Measurements from ENCODE around the gene SLC9A9.

SLC9A9 gene

DNA sequence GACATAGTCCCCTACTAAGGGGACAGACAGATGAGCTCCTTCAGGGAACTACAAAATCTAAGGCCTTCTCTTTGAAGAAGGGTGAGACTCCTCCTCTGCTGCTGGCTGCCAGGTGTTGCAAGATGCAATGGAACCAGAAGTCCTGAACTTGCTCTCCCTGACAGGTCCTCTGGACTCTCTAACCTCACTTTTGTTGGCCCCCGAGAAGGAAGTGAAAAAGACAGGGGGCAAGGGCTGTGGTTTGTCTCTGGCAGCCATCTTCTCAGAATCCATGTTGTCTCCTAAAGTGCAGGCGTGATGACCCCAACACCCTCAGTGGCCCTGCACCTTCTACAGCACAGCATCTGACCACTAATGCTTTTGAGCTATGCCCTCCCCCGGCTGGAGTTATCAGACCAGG lies 436.2 kb downstream of the SLC9A9 start:
- no peak for DNase-seq (ENCODE audit: low read depth)

- no peak for DNase-seq (ENCODE audit: low read depth)
Measured at GRCh38 chr3:143410259-143410658, 438.0 kb downstream of the SLC9A9 start.

GRCh38 chr3:143408771-143409170 lies 439.5 kb downstream of the SLC9A9 start:
- DNase-seq (ENCODE audit: low read depth), result no peak

- DNase-seq (ENCODE audit: low read depth), result no peak
Measured at GRCh38 chr3:143402602-143403001, 445.7 kb downstream of the SLC9A9 start.

DNA sequence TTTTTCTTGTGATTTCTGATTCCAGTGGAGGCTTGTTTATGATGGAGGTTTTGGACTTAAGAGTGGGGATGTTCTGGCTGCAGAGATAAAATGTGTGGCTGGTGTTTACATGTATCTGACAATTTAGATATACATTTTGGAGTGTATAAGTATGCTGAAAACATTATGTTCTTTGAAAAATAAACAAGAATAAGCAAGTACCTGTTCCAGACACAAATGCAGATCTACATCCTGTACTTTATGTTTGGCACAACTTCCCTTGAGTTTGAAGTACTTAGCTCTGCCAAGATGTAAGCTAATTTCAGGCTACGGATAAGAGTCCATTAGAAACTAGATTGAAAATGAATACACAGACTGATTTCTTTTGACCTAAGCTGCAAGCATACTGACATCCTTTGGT lies 451.5 kb downstream of the SLC9A9 start:
- DNase-seq (ENCODE audit: low read depth), result no peak

DNA sequence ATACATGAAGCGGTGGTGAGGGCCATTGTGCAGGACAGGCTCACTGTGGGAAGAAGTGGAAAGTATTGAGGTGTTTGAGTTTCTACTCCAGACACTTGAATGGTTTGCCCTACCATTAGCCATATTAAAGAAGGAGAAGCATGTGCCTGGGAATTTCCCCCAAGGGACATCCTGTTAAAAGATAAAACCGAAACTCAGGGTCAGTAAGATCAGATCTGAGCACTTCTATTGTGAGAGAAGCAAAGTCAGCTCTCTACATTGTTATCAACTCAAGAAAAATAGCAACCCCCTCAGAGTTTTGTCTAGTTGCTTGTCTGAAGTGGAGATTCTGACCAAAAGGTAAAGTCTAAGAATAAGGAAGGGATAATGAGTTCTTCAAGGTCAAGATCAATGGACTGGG lies 458.9 kb downstream of the SLC9A9 start:
- no peak for DNase-seq (ENCODE audit: low read depth)

- DNase-seq (ENCODE audit: low read depth), result no peak
Measured at GRCh38 chr3:143387425-143387824, 460.8 kb downstream of the SLC9A9 start.

- DNase-seq (ENCODE audit: low read depth), result no peak
Measured at GRCh38 chr3:143384076-143384475, 464.2 kb downstream of the SLC9A9 start.

DNA sequence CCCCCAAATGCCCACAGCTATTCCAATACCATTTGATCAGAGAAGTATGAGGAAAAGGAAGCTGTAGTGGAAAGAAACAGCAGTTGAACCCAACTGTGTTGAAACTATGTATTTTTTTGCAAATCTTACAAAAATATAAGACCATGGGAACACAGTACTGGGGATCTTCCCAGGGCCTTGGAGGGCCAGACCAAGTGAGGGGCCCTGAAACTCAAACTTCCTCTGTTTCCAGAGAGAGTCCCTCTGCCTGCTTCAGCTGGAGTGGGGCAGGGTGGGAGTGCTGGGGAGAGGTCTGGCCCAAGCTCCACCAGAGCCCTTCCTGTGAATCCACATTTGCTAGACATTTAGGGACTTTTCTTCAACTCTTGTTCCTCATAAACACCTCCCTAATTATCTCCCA lies 464.8 kb downstream of the SLC9A9 start:
- DNase-seq (ENCODE audit: low read depth), result no peak

- DNase-seq (ENCODE audit: low read depth), result no peak
Measured at GRCh38 chr3:143382816-143383215, 465.5 kb downstream of the SLC9A9 start.

GRCh38 chr3:143380449-143380848 lies 467.8 kb downstream of the SLC9A9 start:
- no peak for DNase-seq (ENCODE audit: low read depth)

DNA sequence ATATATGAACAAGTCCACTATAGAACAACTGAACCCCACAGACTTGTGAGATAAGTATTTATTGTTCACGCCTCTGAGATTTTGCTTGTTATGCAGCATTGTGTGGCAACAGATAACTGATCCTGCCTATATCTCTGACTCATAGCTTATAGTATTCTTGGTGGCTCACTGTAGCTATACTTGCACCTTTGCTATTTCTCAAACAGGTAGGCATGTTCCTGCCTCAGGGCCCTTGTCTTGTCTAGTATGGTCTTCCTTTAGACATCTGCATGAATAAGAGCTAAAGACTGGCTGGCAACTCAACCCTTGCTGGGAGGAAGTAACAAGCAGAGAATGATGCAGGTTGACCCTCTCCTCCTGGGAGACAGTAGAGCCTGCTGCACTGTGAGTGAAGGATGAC lies 472.6 kb downstream of the SLC9A9 start:
- no peak for DNase-seq (ENCODE audit: low read depth)

DNA sequence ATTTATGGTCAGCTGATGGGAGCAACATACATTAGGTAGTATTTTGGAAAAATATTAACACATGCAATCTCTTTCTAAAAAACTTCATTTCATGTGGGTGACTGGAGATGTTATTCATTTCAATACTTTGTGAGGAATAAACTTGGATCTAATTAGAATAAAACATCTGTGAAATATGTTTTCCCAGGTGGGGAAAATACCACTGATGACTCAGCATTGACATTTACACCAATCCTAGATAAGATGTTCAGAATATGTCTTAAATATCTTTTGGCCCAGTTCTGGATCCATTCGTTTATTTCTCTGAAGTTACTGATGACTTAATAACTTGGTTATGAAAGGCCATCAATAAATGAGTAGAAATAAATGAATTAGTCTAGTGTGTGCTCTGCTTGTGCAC lies 481.1 kb downstream of the SLC9A9 start:
- DNase-seq (ENCODE audit: low read depth), result no peak

DNA sequence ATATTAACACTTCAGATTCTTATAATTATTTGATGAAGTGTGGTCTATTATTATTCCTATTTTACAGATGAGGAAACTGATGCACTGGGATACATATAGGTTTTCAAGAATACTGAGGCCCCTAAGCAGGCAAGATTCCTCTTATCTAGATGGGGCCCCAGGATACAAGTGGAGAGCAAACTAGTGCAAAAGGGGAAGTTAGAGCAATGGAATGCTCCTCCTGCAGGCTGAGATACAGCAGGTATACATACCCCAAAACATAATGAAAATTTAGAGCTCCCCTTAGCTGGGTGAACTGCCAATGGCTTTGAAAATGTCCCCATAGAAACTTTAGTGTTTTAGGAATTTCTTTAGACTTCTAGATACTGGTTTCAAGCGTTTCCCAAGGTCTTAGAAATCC lies 481.6 kb downstream of the SLC9A9 start:
- DNase-seq (ENCODE audit: low read depth), result no peak

GRCh38 chr3:143363949-143364348 lies 484.3 kb downstream of the SLC9A9 start:
- DNase-seq (ENCODE audit: low read depth), result no peak

DNA sequence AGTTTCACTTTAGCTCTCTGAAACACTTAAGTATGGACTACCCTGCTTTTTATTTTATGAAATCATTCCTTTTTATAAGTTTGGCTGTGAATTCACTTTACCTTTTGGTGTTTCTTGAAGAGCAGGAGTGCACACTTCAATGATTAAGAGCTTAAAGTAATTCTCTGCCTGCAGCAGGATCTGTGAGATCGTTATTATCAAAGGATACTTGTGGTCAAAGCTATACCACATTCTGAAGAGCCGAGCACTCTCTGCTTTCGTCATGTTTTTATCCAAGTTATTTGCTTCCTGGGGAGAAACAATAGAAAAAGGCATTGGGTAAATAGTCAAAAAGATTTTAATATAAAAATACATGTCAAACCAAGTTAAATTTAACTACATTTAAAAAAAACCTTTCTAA lies 485.0 kb downstream of the SLC9A9 start:
- DNase-seq (ENCODE audit: low read depth), result no peak

- no peak for DNase-seq (ENCODE audit: low read depth)
Measured at GRCh38 chr3:143362115-143362991, 485.9 kb downstream of the SLC9A9 start.

- DNase-seq (ENCODE audit: low read depth), result no peak
Measured at GRCh38 chr3:143361589-143361988, 486.7 kb downstream of the SLC9A9 start.

GRCh38 chr3:143360244-143360643 lies 488.0 kb downstream of the SLC9A9 start:
- no peak for DNase-seq (ENCODE audit: low read depth)

- DNase-seq (ENCODE audit: low read depth), result no peak
Measured at GRCh38 chr3:143358793-143359491, 489.3 kb downstream of the SLC9A9 start.

DNA sequence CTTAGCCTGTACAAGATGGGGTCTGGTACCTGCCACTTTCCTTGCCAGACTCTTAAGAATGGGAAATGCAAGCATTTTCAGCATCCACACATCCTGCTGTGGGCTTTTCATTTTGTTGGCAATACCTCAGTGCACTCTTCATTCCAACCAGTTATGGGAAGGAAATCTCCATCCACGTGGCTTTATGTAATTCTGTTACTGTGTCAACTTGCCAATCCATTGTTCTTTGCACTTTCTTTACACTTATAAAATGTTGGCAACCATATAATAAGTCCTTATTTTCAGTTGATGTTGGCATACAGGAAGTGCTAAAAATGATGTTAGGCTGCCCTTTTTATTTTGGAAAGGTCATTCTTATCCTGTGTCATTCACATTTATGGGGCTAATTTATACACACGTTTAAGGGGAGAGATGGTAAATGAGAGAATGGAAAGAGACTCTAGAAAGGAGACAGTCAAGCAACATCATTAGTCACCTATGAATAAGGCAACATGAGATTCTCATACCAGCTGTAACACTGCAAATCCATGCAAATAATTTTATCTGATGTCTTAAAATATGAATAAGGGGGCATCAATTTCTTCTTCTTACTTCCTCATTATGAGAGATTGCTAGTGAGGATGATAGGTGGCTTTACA lies 490.0 kb downstream of the SLC9A9 start:
- no peak for DNase-seq (ENCODE audit: low read depth)

DNA sequence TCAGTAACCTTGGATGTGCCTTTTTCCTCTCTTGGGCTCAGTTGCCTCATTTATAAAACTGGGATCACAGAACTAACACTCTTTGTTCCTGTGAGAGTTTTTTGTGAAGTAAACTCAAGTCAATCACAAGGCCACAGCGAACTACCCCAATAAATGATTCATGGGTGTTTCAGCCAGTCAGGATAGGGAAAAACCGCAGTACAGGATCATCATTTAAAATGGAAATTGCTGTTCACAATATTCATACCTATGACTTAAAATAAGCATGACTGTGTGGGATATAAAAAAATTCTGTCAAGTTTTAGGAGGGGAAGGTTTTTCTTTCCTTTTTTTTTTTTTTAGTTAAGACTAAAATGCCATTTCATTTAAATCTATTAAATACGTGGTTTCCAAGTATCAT lies 490.6 kb downstream of the SLC9A9 start:
- no peak for DNase-seq (ENCODE audit: low read depth)

DNA sequence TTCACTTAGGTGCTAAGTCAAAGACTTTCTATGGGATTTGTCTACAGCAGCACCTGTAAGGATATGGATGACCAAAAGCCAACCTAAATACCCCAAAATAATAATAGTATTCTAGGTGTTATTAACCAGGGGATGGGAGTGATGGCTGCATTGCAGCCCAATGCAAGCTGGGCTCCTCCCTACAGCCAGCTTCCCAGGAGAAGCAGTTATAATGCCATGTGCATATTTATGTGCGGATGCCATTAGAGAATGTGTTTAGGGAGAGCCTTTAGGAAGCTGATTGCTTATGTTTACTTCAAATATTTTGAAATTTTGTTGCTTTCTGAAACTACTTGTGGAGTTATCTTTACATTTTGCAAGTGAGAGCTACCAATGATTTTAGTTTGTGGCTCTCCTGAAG lies 491.4 kb downstream of the SLC9A9 start:
- DNase-seq (ENCODE audit: low read depth), result no peak

Data from activated T-cell treated with anti-CD3 and anti-CD28 coated beads for 24 hours (primary cell).